ENCODE measurements around the gene SRCIN1. TPM values are rescaled to one million over a fixed set of nuclear protein-coding genes. Genes with fewer than 3 reads are reported as not detected.

Gene SRCIN1
- polyA plus RNA-seq, 1 donor = 7.6 TPM

GRCh38 chr17:38617074-38617860 is 11.5 kb upstream of the SRCIN1 start:
- H3K27me3 ChIP-seq (ENCODE audit: control insufficient read depth, insufficient read depth, low read length) = no peaks in the 10 kb centered on the region
- DNase-seq = no peak
- no CpG with 5 or more reads among the region's 19 CpGs for WGBS (ENCODE audit: insufficient coverage, low lambda C conversion rate)
- H3K27ac ChIP-seq (ENCODE audit: low read length) = no peak overlapping the region
- no peak overlapping the region for H3K4me3 ChIP-seq (ENCODE audit: low read length)
- H3K4me1 ChIP-seq (ENCODE audit: control insufficient read depth, insufficient read depth, low read length) = peaks cover 8% of the 10 kb centered on the region
- no peaks in the 10 kb centered on the region for H3K9me3 ChIP-seq (ENCODE audit: control insufficient read depth, low read depth, low read length)
- no peaks in the 10 kb centered on the region for H3K36me3 ChIP-seq (ENCODE audit: control insufficient read depth, insufficient read depth, low read length)

DNA sequence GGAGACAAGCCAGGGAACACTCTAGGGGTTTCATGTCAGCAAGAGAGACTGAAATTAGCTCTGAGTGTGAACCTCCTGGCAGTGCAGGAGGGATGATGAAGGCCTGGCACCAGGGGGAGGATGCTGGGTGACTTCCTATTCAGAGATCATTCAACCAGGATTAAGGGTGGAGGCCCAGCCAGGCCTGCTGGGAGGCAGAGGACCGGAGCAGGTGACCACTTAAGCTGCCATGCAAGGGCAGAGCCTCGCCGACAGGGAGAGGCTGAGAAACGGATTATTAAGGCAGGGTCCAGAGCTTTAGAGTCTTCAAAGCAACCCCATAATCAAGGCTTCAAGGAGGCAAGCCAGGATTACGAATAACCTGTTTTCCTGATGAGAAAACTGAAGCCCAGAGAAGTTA is 10.6 kb upstream of the SRCIN1 start:
- Histone ChIP-seq H3K4me1 (ENCODE audit: control insufficient read depth, insufficient read depth, low read length) (peaks cover 8% of the 10 kb centered on the region), H3K36me3 (ENCODE audit: control insufficient read depth, insufficient read depth, low read length) (no peaks in the 10 kb centered on the region), H3K9me3 (ENCODE audit: control insufficient read depth, low read depth, low read length) (no peaks in the 10 kb centered on the region), H3K4me3 (ENCODE audit: low read length) (no peak overlapping the region), H3K27me3 (ENCODE audit: control insufficient read depth, insufficient read depth, low read length) (peaks cover 2% of the 10 kb centered on the region), H3K27ac (ENCODE audit: low read length) (no peak overlapping the region)
- DNase-seq = no peak
- WGBS (ENCODE audit: insufficient coverage, low lambda C conversion rate) = no CpG with 5 or more reads among the region's 5 CpGs

GRCh38 chr17:38613981-38614779 is 8.4 kb upstream of the SRCIN1 start:
- DNase-seq = peak; percentile 39 to 74
- H3K36me3 ChIP-seq (ENCODE audit: control insufficient read depth, insufficient read depth, low read length) = no peaks in the 10 kb centered on the region
- no peak overlapping the region for H3K4me3 ChIP-seq (ENCODE audit: low read length)
- no peak overlapping the region for H3K27ac ChIP-seq (ENCODE audit: low read length)
- peaks cover 9% of the 10 kb centered on the region for H3K27me3 ChIP-seq (ENCODE audit: control insufficient read depth, insufficient read depth, low read length)
- H3K9me3 ChIP-seq (ENCODE audit: control insufficient read depth, low read depth, low read length) = no peaks in the 10 kb centered on the region
- H3K4me1 ChIP-seq (ENCODE audit: control insufficient read depth, insufficient read depth, low read length) = peaks cover 8% of the 10 kb centered on the region
- no CpG with 5 or more reads among the region's 7 CpGs for WGBS (ENCODE audit: insufficient coverage, low lambda C conversion rate)

DNA sequence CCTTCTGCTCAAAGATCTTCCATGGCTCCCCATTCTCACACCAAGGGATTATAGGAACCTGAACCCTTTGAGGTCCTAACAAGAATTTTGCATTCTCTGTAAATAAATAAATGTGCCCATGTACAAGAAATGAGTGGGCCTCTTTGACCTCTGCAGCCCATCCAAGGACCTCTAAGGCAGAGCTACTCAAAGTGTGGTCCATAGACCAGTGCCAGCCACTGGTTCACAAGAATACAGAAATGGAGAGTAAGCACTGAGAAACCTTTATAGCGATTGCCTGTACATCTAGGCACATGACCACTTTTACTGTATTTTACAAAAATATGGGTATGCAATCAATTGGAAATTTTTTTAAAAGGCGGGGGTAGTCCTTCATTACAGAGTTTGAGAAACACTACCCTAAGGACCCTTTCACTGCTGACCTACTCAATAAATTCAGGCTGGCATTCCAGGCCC is 7.8 kb upstream of the SRCIN1 start:
- peaks cover 15% of the 10 kb centered on the region for H3K27me3 ChIP-seq (ENCODE audit: control insufficient read depth, insufficient read depth, low read length)
- H3K9me3 ChIP-seq (ENCODE audit: control insufficient read depth, low read depth, low read length) = no peaks in the 10 kb centered on the region
- H3K4me3 ChIP-seq (ENCODE audit: low read length) = no peak overlapping the region
- H3K36me3 ChIP-seq (ENCODE audit: control insufficient read depth, insufficient read depth, low read length) = no peaks in the 10 kb centered on the region
- no peak overlapping the region for H3K27ac ChIP-seq (ENCODE audit: low read length)
- peaks cover 8% of the 10 kb centered on the region for H3K4me1 ChIP-seq (ENCODE audit: control insufficient read depth, insufficient read depth, low read length)
- DNase-seq = no peak
- no CpG with 5 or more reads among the region's 2 CpGs for whole genome bisulfite sequencing (ENCODE audit: insufficient coverage, low lambda C conversion rate)

- H3K4me3 ChIP-seq (ENCODE audit: low read length) = no peak overlapping the region
- peaks cover 27% of the 10 kb centered on the region for H3K27me3 ChIP-seq (ENCODE audit: control insufficient read depth, insufficient read depth, low read length)
- WGBS (ENCODE audit: insufficient coverage, low lambda C conversion rate) = no CpG with 5 or more reads among the region's 6 CpGs
- H3K36me3 ChIP-seq (ENCODE audit: control insufficient read depth, insufficient read depth, low read length) = no peaks in the 10 kb centered on the region
- H3K9me3 ChIP-seq (ENCODE audit: control insufficient read depth, low read depth, low read length) = no peaks in the 10 kb centered on the region
- no peak for DNase-seq
- H3K27ac ChIP-seq (ENCODE audit: low read length) = no peak overlapping the region
- peaks cover 12% of the 10 kb centered on the region for H3K4me1 ChIP-seq (ENCODE audit: control insufficient read depth, insufficient read depth, low read length)
Measured at GRCh38 chr17:38611872-38612376, 6.2 kb upstream of the SRCIN1 start.

- DNase-seq = no peak
- WGBS (ENCODE audit: insufficient coverage, low lambda C conversion rate) = no CpG with 5 or more reads among the region's 11 CpGs
- Histone ChIP-seq H3K9me3 (ENCODE audit: control insufficient read depth, low read depth, low read length) (no peaks in the 10 kb centered on the region), H3K27ac (ENCODE audit: low read length) (no peak overlapping the region), H3K36me3 (ENCODE audit: control insufficient read depth, insufficient read depth, low read length) (no peaks in the 10 kb centered on the region), H3K4me3 (ENCODE audit: low read length) (no peak overlapping the region), H3K4me1 (ENCODE audit: control insufficient read depth, insufficient read depth, low read length) (peaks cover 17% of the 10 kb centered on the region), H3K27me3 (ENCODE audit: control insufficient read depth, insufficient read depth, low read length) (peaks cover 29% of the 10 kb centered on the region)
Measured at GRCh38 chr17:38611070-38611786, 5.5 kb upstream of the SRCIN1 start.

- DNase-seq = no peak
- Histone ChIP-seq H3K27ac (ENCODE audit: low read length) (no peak overlapping the region), H3K9me3 (ENCODE audit: control insufficient read depth, low read depth, low read length) (no peaks in the 10 kb centered on the region), H3K36me3 (ENCODE audit: control insufficient read depth, insufficient read depth, low read length) (no peaks in the 10 kb centered on the region), H3K27me3 (ENCODE audit: control insufficient read depth, insufficient read depth, low read length) (peaks cover 33% of the 10 kb centered on the region), H3K4me1 (ENCODE audit: control insufficient read depth, insufficient read depth, low read length) (peaks cover 20% of the 10 kb centered on the region), H3K4me3 (ENCODE audit: low read length) (no peak overlapping the region)
- WGBS (ENCODE audit: insufficient coverage, low lambda C conversion rate) = no CpG with 5 or more reads among the region's 9 CpGs
Measured at GRCh38 chr17:38609280-38610031, 3.7 kb upstream of the SRCIN1 start.

DNA sequence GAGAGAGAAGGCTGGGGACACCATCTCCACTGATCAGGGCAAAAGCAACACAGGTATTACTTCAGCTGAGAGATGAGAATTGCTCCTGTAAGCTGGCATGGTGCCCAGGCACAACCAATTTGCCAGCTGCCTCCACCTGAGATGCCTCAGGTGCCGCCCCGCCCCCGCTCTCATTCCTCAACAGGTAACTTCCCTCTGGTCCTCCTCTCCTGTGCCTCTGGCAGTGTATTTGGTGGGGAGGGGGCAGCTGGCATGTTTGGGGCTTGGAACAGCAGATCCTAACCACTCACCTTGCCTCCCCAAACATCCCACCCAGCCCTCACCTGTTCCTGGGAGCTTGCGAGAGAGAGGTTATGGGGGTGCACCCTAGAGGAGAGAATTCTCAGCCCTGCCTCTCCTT is 2.9 kb upstream of the SRCIN1 start:
- Histone ChIP-seq H3K36me3 (ENCODE audit: control insufficient read depth, insufficient read depth, low read length) (no peaks in the 10 kb centered on the region), H3K27me3 (ENCODE audit: control insufficient read depth, insufficient read depth, low read length) (peaks cover 41% of the 10 kb centered on the region), H3K9me3 (ENCODE audit: control insufficient read depth, low read depth, low read length) (no peaks in the 10 kb centered on the region), H3K4me1 (ENCODE audit: control insufficient read depth, insufficient read depth, low read length) (peaks cover 17% of the 10 kb centered on the region), H3K4me3 (ENCODE audit: low read length) (no peak overlapping the region), H3K27ac (ENCODE audit: low read length) (no peak overlapping the region)
- DNase-seq = no peak
- WGBS (ENCODE audit: insufficient coverage, low lambda C conversion rate) = no CpG with 5 or more reads among the region's 4 CpGs

GRCh38 chr17:38606646-38607611 is 1.2 kb upstream of the SRCIN1 start:
- H3K4me3 ChIP-seq (ENCODE audit: low read length) = peak overlapping the region; percentile 76
- no peak for DNase-seq
- peaks cover 41% of the 10 kb centered on the region for H3K27me3 ChIP-seq (ENCODE audit: control insufficient read depth, insufficient read depth, low read length)
- no peak overlapping the region for H3K27ac ChIP-seq (ENCODE audit: low read length)
- H3K36me3 ChIP-seq (ENCODE audit: control insufficient read depth, insufficient read depth, low read length) = no peaks in the 10 kb centered on the region
- no CpG with 5 or more reads among the region's 30 CpGs for WGBS (ENCODE audit: insufficient coverage, low lambda C conversion rate)
- peaks cover 23% of the 10 kb centered on the region for H3K4me1 ChIP-seq (ENCODE audit: control insufficient read depth, insufficient read depth, low read length)
- H3K9me3 ChIP-seq (ENCODE audit: control insufficient read depth, low read depth, low read length) = no peaks in the 10 kb centered on the region
